PC-9 (cell line): ENCODE measurements around the gene LRP2.

Experiments
- EZH2 ChIP-seq: fragments of 200-600 bp; sonication (generic); IDR thresholded peaks from 2 replicates; pipeline ENCODE4 v1.8.0; 2017; ENCODE audit warnings: antibody characterized with exemption, low read depth
- TF ChIP-seq, protein P1 (sequence below): fragments of 200-600 bp; sonication (generic); conservative IDR thresholded peaks from 2 replicates; pipeline ENCODE4 v1.6.1; 2017; ENCODE audit warnings: mixed run types, antibody characterized with exemption, mild to moderate bottlenecking, moderate library complexity

DNA sequence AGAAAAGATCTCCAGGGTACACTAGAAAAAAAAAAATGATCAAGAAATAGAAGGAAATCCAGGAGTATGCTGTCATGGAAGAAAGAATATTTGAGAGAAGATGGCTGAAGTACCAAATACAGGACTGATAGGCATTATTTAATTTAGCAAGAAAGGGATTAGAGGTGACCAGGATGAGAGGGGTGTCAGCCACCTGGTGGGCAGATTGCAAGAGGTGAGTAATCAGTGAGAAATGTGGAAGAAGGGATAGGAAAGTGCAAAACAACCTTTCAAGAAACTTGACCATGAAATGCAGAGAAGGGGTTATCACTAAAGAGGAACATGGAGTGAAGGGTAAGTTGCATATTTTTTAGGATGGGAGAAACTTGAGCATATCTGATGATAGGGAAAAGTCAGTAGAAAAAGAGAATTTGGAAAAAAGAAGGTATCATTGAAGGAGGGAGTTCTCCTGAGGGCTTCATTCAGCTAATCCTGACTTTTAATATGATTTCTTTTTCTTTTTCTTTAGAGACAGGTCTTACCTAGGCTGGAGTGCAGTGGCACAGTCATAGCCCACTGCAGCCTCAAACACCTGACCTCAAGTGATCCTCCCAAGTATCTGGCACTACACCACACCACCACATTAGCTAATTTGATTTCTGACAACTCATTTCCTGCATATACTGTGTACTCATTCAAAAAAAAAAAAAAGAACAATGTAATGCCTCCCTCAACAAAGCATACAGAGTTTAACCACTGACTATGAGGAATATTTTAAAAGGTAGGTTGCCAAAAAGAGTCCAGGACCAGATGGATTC, 101.3 kb downstream of the LRP2 start:
- TF ChIP-seq, protein P1, sequence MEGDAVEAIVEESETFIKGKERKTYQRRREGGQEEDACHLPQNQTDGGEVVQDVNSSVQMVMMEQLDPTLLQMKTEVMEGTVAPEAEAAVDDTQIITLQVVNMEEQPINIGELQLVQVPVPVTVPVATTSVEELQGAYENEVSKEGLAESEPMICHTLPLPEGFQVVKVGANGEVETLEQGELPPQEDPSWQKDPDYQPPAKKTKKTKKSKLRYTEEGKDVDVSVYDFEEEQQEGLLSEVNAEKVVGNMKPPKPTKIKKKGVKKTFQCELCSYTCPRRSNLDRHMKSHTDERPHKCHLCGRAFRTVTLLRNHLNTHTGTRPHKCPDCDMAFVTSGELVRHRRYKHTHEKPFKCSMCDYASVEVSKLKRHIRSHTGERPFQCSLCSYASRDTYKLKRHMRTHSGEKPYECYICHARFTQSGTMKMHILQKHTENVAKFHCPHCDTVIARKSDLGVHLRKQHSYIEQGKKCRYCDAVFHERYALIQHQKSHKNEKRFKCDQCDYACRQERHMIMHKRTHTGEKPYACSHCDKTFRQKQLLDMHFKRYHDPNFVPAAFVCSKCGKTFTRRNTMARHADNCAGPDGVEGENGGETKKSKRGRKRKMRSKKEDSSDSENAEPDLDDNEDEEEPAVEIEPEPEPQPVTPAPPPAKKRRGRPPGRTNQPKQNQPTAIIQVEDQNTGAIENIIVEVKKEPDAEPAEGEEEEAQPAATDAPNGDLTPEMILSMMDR = no peak
- no peak for TF ChIP-seq EZH2
